Measurements from ENCODE around the gene SLC4A1AP. TPM values are rescaled to one million over a fixed set of nuclear protein-coding genes. Genes with fewer than 3 reads are reported as not detected.

The SLC4A1AP gene
- total and polyA plus RNA-seq, 8 donors, result 5.1 to 12.6 (median 8.2) TPM

DNA sequence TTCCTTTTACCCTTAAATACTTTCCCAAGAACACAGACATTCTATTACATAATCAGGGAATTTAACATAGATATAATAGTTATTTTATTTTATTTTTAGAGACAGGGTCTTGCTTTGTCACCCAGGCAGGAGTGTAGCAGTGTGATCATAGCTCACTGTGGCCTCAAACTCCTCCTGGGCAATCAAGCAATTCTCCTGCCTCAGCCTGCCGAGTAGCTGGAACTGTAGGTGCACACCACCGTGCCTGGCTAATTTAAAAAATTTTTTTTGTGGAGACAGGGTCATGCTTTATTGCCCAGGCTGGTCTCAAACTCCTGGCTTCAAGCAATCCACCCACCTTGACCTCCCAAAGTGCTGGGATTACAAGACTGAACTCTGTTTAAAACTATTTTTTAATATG lies 45.6 kb downstream of the SLC4A1AP start:
- no peaks in the 10 kb centered on the region for H3K27me3 ChIP-seq
- H3K36me3 ChIP-seq, result no peaks in the 10 kb centered on the region
- TF ChIP-seq CTCF (IDR thresholded peaks at IDR 0.05), result no peak
- H3K27ac ChIP-seq, result no peak overlapping the region
- intact Hi-C loops (cut with DNase I), result loop anchor here in 1 of 3 donors (10.0 kb wide), 1 partner anchor 45 kb away; no protein-coding TSS in a partner anchor
- DNase-seq (no peak), ATAC-seq (no peak), FAIRE-seq (no peak)
- peaks cover 0 to 10% (median 5%) of the 10 kb centered on the region in 3 donors for H3K4me1 ChIP-seq
- 65 to 73% methylated on average over 2 of the region's 2 CpGs for WGBS, 2 donors
- H3K9me3 ChIP-seq, result no peaks in the 10 kb centered on the region
- no peak overlapping the region for H3K4me3 ChIP-seq

GRCh38 chr2:27709960-27710575 lies 46.4 kb downstream of the SLC4A1AP start:
- FAIRE-seq, result no peak
- H3K27me3 ChIP-seq, result no peaks in the 10 kb centered on the region
- intact Hi-C loops (cut with DNase I), result loop anchor here in 2 of 3 donors (10.0 kb wide), 3 partner anchors 45 to 745 kb away; no protein-coding TSS in a partner anchor
- H3K9me3 ChIP-seq, result no peaks in the 10 kb centered on the region
- WGBS, 2 donors, result 84 to 88% methylated on average over 7 of the region's 7 CpGs
- no peaks in the 10 kb centered on the region for H3K36me3 ChIP-seq
- no peak for DNase-seq
- no peak for ATAC-seq
- H3K27ac ChIP-seq, result no peak overlapping the region
- peaks cover 0 to 10% (median 5%) of the 10 kb centered on the region in 3 donors for H3K4me1 ChIP-seq
- no peak overlapping the region for H3K4me3 ChIP-seq
- TF ChIP-seq CTCF (IDR thresholded peaks at IDR 0.05), result no peak

DNA sequence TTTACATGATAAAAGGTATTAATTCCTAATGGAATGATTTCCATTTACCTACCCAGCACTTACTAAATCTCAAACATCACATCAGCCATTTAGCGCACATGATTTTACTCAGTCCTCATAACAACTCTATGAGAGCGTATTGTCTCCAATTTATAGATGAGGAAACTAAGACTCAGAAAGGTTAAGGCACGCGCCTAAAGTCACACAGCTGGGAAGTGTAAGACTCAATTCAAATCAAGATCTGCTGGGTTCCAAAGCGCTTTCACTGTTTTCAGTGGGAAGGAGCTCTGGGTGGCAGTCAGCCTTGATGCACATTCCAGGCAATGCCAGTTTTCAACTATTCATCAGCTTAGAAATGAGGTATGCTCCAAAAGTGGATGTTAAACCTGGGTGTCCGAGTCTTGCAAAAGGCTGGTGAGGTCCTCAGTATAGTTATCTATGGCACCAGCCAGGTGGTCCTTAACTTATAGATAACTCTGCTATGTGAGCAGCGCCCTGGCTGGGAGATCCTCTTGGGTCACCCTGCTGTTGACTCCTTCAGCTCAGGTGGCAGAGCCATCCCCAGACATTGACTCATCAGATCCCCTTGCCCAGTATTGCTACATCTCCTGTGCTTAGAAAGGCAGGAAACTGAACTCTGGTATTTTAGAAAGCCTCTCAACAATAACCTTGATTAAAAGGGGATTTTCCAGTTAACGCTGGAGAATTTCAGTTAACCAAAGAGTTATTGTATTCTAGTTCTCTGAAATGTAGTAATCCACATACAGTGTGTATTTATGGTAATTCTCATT lies 47.1 kb downstream of the SLC4A1AP start:
- H3K27ac ChIP-seq, result peak overlapping the region in 1 of 4 donors; percentile 8
- no peaks in the 10 kb centered on the region for H3K9me3 ChIP-seq
- H3K36me3 ChIP-seq, result no peaks in the 10 kb centered on the region
- peaks cover 0 to 10% (median 1%) of the 10 kb centered on the region in 3 donors for H3K4me1 ChIP-seq
- TF ChIP-seq CTCF (IDR thresholded peaks at IDR 0.05), result no peak
- DNase-seq, result no peak
- H3K4me3 ChIP-seq, result no peak overlapping the region
- FAIRE-seq, result no peak
- no peak for ATAC-seq
- intact Hi-C loops (cut with DNase I), result loop anchor here in 2 of 3 donors (10.0 kb wide), 2 partner anchors 694 to 744 kb away; no protein-coding TSS in a partner anchor
- no peaks in the 10 kb centered on the region for H3K27me3 ChIP-seq
- WGBS, 2 donors, result 89 to 91% methylated on average over 8 of the region's 8 CpGs

GRCh38 chr2:27711804-27712203 lies 48.1 kb downstream of the SLC4A1AP start:
- FAIRE-seq, result no peak

More at GRCh38 chr2:27711804-27712203, 48.1 kb downstream of the SLC4A1AP start:
- ATAC-seq (no peak), DNase-seq (no peak)
- peaks cover 0 to 4% (median 0%) of the 10 kb centered on the region in 3 donors for H3K4me1 ChIP-seq
- no peaks in the 10 kb centered on the region for H3K36me3 ChIP-seq
- no peak for TF ChIP-seq CTCF (IDR thresholded peaks at IDR 0.05)
- 83 to 86% methylated on average over 5 of the region's 5 CpGs for WGBS, 2 donors
- H3K4me3 ChIP-seq, result no peak overlapping the region
- intact Hi-C loops (cut with DNase I), result loop anchor here in 2 of 3 donors (10.0 kb wide), 2 partner anchors 693 to 743 kb away; no protein-coding TSS in a partner anchor
- no peaks in the 10 kb centered on the region for H3K27me3 ChIP-seq
- H3K27ac ChIP-seq, result no peak overlapping the region
- no peaks in the 10 kb centered on the region for H3K9me3 ChIP-seq
